ENCODE data around the gene ZNG1F.
"Not testable (repeated sequence)": the region's sequence is repeated elsewhere in the genome, so short reads cannot be mapped to it uniquely, and the experiment has no call there.

Gene ZNG1F

DNA sequence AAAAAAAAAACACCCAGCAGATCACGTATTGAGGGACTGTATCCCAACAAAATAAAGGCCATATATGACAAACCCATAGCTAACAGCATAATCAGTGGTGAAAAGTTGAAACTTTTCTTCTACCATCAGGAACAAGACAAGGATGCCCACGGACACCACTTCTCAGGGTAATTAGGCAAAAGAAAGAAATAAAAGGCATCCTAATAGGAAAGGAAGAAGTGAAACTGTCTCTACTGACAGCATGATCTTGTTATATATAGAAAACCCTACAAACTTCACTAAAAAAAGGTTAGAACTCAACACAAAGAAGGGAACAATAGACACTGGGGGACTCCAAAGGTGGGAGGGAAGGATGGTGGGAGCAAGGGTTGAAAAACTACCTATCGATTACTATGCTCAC, 102.9 kb downstream of the ZNG1F start:
- DNase-seq (ENCODE audit: low read depth) = not testable (repeated sequence)

- DNase-seq (ENCODE audit: low read depth) = not testable (repeated sequence)
These were observed 106.8 kb downstream of the ZNG1F start for GRCh38 chr9:41082358-41082757.
